ENCODE measurements around the gene HS3ST3A1. TPM values are rescaled to one million over a fixed set of nuclear protein-coding genes. Genes with fewer than 3 reads are reported as not detected.

HS3ST3A1 gene
- total and polyA plus RNA-seq, 2 experiments from 2014 or later, result 5.4 to 24.1 TPM

GRCh38 chr17:13560935-13561334, 40.8 kb downstream of the HS3ST3A1 start:
- Histone ChIP-seq H3K36me3 (ENCODE audit: insufficient read depth) (no peaks in the 10 kb centered on the region), H4K20me1 (replicated peaks; ENCODE audit: insufficient read depth) (no peaks in the 10 kb centered on the region), H3K4me1 (ENCODE audit: insufficient read depth) (peaks cover 8% of the 10 kb centered on the region; the same call in 1 of the 2 replicates), H3K9me2 (ENCODE audit: insufficient read depth) (no peaks in the 10 kb centered on the region), H3K27me3 (ENCODE audit: insufficient read depth) (no peaks in the 10 kb centered on the region), H3F3A (replicated peaks; ENCODE audit: low read depth) (no peaks in the 10 kb centered on the region), H3K27ac (ENCODE audit: low read depth) (no peak overlapping the region), H2AFZ (no peak overlapping the region), H3K4me3 (no peak overlapping the region), H3K4me2 (no peak overlapping the region), H3K79me2 (replicated peaks; ENCODE audit: insufficient read depth) (no peaks in the 10 kb centered on the region)
- TF ChIP-seq EZH2 (IDR thresholded peaks at IDR 0.05; ENCODE audit: low read depth, unreplicated experiment) (no peak), ZNF331 (CRISPR knock-in tag; IDR thresholded peaks at IDR 0.05; ENCODE audit: low read depth) (no peak), NANOG (IDR thresholded peaks at IDR 0.05; ENCODE audit: borderline replicate concordance) (no peak), ZNF114 (CRISPR knock-in tag; IDR thresholded peaks at IDR 0.05) (no peak), ZNF462 (CRISPR knock-in tag; IDR thresholded peaks at IDR 0.05) (no peak), CTCF (conservative IDR thresholded peaks at IDR 0.05; ENCODE audit: low read depth in 2 of 2) (no peak), POLR2AphosphoS5 (IDR thresholded peaks at IDR 0.05; ENCODE audit: low read depth) (no peak), JUNB (IDR thresholded peaks at IDR 0.05; ENCODE audit: unreplicated experiment) (no peak), EZH2phosphoT487 (IDR thresholded peaks at IDR 0.05; ENCODE audit: unreplicated experiment) (no peak), STAT1 (IDR thresholded peaks at IDR 0.05; ENCODE audit: unreplicated experiment) (no peak), REST (IDR thresholded peaks at IDR 0.05; ENCODE audit: unreplicated experiment) (no peak), ETS1 (IDR thresholded peaks at IDR 0.05) (no peak)
- no peak for DNase-seq (ENCODE audit: low spot score)
- no peak for ATAC-seq
- Mint-ChIP-seq H3K36me3 (ENCODE audit: low read depth) (0 out of 3 replicates have a peak, but pooled peaks cover under 1% of the 10 kb centered on the region), H3K27me3 (ENCODE audit: insufficient read depth, low read depth, poor library complexity) (no peaks in the 10 kb centered on the region), H3K4me1 (peaks cover 8% of the 10 kb centered on the region; the same call in 2 of the 3 replicates), H3K27ac (no peak overlapping the region), H3K4me3 (no peak overlapping the region), H3K9me3 (no peaks in the 10 kb centered on the region)
